CD4-positive, alpha-beta T cell treated with Interleukin-2 at 100 ng/mL for 4 hours (primary cell): ENCODE measurements around the gene UTS2R.
"Not testable (repeated sequence)": the region's sequence is repeated elsewhere in the genome, so short reads cannot be mapped to it uniquely, and the experiment has no call there.

Experiments used
- DNase-seq: peaks from one replicate; pipeline ENCODE4 v3.0.0-alpha.2; 2020; ENCODE audit warnings: low spot score

Gene UTS2R

DNA sequence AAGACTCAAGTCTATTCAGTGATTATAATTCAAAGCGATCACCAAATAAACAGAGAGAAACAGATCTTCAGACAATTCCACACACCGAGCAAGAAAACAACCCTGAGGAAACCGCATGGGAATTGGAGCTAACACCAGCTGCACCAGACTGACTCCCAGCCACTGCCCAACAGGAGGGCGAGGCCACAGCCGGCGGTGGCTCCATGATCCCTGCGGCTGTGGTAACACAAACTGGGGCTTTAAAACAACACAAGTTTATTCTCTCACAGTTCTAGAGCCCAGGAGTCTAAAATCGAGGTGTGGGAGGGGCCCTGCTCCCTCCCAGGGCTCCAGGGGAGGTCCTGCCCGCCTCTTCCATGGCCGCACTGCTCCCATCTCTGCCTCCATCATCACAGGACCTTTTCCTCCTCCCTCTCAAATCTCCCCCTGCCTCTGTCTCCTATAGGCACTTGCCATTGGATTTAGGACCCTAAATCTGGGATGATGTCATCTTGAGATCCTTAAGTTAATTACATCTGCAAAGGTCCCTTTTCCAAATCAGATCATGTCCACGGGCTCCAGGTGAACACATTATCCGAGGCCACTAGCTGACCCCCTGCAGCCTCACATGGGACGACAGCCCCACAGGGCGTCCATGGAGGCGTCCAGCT, 36.8 kb downstream of the UTS2R start:
- DNase-seq: no peak

DNA sequence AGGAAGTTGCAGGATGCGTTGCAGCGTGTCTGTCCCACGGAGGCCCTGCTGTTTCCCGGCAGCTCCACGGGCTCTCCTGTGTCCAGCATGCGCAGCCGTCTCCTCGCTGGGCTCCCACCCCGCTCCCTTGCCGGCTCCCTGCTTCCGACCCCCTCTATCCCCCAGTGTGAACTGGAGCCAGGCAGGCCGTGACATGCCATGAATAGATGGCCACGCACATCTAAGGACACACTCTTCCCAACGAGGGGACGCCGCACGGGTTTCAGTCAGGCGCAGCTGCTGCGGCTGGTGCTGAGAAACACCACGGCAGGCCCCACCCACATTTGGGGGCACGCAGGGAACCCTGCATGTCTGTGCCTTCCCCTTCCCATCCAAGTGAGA, 37.4 kb downstream of the UTS2R start:
- DNase-seq: no peak

DNA sequence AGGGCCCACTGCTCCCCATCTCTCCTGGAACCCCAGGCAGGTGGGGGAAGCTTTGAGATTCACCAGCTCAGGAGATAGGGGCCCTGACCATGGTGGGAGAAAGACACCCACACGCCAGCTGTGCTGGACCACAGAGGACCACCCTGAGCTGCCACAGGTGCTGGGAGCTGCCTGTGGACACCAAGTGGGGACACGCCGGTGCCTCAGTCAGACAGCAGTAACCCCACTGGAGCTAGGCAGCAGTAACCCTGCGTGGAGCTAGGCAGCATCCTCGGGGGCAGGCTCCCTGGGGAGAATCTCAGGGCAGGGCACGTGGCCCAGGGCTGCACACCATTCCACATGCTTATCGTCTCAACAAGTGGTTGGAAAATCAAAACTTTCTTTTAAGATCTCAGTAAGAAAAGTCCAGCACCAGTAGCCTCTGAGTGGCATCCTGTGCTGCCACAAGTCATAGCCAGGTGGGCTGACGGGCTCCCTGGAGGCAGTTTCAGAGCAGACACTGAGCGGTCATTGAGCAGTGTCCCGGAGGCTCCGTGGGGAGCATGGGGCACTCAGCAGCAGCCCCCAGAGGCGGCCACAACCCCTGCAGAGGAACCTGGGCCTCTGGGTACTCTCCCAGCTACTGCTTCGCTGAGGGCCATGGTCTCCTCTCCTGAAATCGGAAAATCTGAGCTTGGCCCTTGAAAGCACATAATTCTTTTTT, 38.6 kb downstream of the UTS2R start:
- no peak for DNase-seq

DNA sequence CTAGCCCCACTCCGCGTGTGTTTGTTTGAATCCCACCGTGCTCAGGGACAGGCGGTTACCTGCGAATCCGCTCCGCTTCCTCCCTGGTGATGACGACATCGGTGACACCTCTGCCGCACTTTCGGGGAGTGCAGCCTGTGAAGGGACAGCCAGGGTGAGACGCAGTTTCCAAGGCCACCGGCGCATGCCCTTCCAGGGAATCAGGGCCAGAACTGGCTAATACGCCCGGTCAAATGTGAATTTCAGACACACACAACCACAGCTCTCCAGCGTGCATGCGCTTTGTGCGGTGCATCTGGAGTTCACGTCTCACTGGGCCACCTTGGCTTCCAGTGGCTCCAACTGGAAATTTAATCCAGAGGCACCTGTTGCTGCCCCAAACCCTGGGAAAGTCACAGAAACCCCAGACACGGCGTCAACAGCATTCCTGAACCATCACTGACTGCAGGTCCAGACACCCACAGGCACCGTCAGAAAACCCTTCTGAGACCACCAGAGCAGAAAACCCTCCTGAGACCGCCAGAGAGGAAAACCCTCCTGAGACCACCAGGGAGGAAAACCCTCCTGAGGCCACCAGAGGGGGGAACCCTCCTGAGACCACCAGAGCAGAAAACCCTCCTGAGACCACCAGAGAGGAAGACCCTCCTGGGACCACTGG, 40.0 kb downstream of the UTS2R start:
- no peak for DNase-seq

DNA sequence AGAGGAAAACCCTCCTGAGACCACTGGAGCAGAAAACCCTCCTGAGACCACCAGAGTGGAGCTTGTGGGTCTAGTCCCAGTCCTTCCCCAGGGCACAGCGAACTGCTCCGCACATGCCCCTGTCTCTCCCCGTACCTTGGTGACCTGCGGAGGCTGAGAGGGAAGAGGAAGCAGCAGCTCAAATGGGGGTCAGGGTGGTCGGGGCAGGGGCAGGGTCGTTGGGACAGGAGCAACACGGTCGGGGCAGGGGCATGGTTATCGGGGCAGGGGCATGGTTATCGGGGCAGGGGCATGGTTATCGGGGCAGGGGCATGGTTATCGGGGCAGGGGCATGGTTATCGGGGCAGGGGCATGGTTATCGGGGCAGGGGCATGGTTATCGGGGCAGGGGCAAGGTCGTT, 40.5 kb downstream of the UTS2R start:
- DNase-seq: not testable (repeated sequence)

DNA sequence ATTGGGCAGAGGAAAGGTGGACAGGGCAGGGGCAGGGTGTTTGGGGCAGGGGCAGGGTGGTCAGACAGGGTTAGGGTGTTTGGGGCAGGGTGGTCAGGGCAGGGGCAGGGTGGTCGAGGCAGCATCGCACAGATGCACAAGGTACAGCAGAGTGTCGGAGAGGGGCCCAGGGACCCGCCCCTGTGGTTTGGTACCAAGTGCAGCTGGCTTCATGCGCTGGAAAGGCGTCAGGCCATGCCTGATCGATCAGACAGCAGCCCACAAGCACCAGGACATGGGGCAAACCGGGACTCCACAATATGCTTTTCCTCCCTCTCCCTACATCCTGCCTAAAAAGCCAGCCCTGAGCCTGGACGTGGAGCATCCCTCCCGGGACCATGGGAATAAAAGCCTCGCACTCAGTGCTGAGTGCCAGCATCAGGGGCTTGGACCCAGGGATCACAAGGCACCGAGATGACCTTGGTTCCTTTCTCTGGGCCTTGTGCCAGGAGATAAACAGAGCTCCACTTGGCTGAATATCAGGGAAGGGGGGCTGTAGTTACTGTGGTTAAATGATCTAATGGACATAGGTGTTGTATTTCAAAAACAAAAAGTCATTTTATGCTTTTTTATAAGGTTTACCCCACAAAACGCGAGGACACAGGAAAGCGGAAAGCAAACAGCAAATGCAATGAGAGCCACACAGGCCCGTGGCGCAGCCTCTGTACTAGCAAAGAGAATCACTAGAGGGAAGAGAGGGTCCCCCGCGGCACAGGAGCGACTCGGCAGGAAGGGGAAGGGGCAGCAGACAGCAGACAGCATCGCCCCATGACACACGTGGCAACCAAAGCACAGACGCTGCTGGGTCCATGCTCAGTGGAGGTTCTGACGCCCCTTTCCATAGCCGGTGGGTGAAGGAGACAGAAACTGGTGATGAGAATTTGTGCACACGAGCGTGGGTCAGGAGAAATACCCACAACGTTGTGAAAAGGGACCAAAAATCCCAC, 41.3 kb downstream of the UTS2R start:
- DNase-seq: no peak

DNA sequence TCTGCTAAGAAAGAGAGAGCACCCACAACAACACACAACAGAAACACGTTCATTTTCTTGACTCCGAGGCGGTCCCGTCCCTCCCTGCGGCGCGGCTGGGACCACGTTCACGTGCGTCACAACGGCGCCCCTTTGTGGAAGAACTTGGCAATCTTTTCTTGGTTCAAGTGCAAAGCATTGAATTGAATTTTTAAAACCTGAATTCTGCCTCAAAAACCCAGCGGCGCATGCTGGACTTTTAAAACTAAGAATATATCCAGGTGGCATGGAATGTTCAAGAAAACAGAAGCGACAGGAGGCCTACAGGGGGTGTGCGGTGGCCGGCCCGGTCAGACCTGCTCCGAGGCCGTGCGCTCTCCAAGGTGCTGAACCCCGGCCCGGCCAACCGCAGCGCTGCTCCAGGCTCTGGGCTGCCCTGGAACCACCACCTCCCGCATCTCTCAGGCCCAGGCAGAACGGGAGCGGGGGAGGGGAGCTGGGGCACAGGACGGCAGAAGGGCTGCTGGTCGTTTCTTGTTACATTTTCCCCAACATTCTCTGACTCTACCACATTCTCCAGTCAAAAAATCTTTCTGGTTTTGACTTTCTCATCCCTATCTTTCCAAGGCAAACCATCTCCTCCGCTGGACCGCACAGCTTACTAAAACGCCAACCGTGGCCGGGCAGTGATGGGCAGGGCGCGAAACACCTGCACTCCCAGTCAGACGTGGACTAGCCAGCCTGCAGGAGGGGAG, 43.1 kb downstream of the UTS2R start:
- DNase-seq: peak; percentile 74

DNA sequence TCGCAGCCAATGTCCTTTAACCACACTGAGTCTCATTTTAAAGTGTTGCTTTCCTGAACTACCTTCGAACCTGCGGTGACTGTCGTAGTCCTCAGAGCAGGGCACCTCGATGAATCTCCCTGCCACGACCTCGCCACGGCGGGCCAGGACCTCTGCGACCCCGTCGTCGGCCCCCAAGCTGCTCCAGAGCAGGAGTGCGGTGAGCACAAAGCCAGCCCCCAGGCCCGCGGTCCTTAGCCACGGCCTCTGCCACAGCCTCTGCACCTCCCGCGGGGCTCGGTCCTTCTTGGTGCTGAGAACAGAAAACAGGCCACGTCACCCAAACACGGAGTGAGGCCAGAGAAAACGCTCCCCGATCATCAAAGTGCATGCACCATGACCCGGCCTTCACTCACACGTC, 43.8 kb downstream of the UTS2R start:
- no peak for DNase-seq

DNA sequence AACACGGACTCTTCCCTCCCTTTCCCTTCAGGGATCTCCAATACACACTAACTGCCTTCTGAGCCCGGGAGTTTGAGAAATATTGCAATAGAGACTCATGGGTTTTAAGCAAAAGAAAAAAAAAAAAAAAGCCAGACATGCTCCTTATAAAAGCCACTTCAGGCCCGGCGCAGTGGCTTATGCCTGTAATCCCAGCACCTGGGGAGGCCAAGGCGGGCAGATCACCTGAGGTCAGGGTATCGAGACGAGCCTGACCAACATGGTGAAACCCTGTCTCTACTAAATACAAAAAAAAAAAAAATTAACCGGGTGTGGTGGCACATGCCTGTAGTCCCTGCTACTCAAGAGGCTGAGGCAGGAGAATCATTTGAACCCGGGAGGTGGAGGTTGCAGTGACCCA, 44.2 kb downstream of the UTS2R start:
- DNase-seq: no peak

DNA sequence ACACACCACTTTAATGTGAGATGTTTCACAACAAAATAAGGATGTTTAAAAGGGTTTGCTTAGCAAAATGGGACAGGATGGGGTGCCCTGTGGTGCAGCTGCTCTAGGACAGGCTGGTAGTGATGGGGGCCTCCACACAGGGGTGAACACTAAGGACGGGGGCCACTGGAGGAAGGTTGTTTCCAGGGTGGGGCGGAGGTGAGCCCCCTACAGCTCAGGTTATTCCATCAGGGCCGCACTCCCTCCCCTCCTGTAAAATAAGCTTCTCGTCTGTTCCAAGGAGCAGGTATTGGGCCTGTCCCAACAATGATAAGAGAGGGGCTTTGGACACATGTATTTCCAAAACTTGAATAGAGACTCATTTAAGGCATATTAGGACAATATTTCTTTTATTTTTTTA, 44.7 kb downstream of the UTS2R start:
- DNase-seq: no peak

DNA sequence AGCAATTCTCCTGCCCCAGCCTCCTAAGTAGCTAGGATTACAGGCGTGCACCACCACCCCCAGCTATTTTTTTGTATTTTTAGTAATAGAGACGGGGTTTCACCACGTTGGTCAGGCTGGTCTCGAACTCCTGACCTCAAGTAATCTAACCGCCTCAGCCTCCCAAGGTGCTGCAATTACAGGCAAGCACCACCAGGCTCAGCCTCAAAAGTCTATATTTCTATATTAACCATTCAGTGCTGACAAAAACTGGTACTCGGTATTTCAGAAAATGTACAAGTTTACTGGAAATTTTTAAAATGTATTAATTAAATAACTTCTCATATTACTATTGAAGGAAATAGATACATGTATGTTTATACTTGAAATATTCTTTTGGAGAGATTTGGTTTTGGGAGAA, 45.2 kb downstream of the UTS2R start:
- no peak for DNase-seq

DNA sequence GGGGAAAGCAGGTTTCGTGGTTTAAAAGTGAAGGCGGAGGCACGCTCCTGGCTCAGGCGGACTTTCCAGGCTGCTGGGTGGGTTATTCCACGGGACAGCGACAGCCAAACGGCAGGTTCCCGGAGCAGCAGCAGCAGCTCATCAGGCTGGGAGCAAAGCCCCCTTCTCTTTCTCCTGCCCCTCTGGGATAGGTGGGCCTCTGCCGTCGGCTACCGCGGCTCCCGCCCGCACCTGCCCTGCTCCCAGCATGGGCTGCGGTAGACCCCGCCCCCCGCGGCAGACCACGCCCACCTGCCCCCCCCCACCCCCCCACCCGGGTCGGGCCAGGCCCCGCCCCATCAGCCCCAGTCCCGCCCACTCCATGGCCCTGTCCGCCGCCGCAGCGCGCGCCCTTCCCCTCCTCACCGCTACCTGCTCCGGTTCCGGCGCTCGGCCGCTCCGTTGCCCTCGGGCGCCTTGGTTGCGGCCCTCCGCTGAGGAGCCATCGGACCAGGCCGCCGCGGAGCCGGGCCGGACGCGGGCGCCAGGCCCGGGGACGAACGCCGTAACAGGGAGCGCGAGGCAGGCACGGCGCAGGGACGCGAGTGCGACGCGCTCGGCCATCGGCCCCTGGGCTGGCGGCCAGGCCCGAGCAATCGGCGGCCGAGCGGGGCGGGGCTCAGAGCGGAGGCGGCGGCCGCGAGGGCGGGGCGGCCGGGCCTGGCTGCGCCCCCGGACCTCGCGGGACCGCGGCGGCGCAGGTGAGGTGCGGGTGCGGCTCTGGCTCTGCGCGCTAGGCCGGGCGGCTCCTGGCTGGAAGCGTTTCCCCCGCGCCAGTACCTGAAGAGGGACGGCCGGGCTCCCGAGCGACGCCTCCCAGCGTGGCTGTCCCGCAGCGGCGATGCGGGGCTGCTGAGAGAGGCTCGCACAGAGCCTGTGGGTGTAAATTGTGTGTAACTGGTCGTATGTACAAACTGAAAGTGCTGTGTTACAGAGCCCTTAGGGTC, 46.7 kb downstream of the UTS2R start, which contains the start of the genes HEXD and OGFOD3:
Gene HEXD, plus strand, starts transcription at position 347 of the 986 bp plus-strand sequence. CDS start 1,453 bp downstream, outside the sequence.
Gene OGFOD3, minus strand, starts transcription at position 586 of the 986 bp plus-strand sequence. Its CDS starts 101 bp downstream, at position 485.
- peak; percentile 83 for DNase-seq

DNA sequence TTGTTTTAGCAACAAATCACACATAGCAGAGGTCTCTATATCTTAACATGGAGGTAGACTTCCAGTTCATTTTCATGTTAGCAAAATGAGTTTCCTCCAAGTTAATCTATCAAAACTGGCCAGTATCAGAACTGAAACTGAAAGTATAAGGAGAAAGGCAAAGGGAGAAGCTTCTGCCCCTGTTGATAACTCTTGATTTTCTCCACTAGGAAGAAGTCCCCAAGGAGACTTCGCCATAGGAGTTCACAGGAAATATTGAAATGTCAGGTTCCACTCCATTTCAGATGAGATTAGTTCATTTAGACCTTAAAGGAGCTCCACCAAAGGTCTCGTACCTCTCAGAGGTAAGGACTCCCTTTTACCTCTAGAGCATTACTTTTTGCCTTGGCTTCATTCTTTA, 48.0 kb downstream of the UTS2R start:
- peak; percentile 21 for DNase-seq

DNA sequence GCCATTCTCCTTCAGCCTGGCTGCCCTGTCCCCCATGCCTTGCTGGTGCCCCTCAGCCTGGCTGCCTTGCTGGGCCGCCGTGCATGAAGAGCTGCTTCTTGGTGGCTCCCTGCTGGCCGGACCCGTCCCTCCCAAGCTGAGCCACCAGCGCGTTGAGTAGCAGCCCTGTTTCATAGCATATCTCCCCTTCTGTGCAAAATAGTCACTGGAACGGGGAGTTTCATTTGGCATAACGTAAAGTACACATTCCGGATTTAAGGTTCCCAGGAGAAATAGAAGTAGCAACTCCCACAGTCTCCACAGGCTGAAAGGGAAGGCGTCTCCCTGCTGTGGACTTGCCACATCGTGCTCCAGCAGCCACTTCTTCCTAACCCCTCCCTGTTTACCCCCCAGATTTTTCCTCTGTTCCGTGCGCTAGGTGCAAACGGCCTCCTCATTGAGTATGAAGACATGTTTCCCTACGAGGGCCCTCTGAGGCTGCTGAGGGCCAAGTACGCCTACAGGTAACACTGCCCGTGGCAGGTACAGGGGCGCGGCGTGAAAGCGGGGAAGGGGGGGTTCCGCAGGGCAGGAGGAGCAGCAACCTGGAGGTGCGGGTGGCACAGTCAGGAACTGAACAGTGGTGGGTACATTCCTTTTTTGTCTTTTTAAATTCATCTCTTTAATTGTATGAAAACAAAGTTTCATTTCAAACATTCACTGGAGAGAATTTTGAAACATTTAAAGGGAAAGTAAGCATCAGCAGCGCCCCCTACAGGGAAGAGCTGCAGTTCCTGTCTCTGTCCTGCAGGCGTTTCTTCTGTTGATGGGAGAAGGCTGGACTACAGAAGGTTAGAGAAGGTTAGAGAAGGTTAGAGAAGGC, 52.7 kb downstream of the UTS2R start:
- DNase-seq: peak; percentile 53

DNA sequence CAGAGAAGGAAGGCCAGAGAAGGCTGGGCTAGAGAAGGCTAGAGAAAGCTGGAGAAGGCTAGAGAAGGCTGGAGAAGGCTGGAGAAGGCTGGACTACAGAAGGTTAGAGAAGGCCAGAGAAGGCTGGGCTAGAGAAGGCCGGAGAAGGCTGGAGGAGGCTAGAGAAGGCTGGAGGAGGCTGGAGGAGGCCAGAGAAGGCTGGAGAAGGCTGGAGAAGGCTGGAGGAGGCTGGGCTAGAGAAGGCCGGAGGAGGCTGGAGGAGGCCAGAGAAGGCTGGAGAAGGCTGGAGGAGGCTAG, 53.2 kb downstream of the UTS2R start:
- DNase-seq: no peak
